ENCODE measurements around the gene TMEM245.

Gene TMEM245

GRCh38 chr9:109036744-109037680 is 82.7 kb downstream of the TMEM245 start:
- no peak overlapping the region for H3K14ac ChIP-seq (ENCODE audit: low read length)
- H2BK5ac ChIP-seq (ENCODE audit: low read length), result no peak overlapping the region
- no peak overlapping the region for H3K18ac ChIP-seq (ENCODE audit: low read length)
- H3K4me1 ChIP-seq (ENCODE audit: control insufficient read depth in 2 of 2, insufficient read depth in 1 of 2, low read depth in 1 of 2, low read length in 2 of 2), result no peaks in the 10 kb centered on the region
- H2BK15ac ChIP-seq (ENCODE audit: low read length), result no peak overlapping the region
- H2AK5ac ChIP-seq (ENCODE audit: low read depth, low read length), result no peak overlapping the region
- no peak overlapping the region for H2BK12ac ChIP-seq (ENCODE audit: low read length)
- no peak overlapping the region for H2BK120ac ChIP-seq (ENCODE audit: low read depth, low read length)
- peaks cover 0 to under 1% of the 10 kb centered on the region in 2 donors for H3K9me3 ChIP-seq (replicated peaks in 1 of 2; ENCODE audit: control insufficient read depth in 2 of 2, insufficient read depth in 1 of 2, low read depth in 1 of 2, low read length in 2 of 2)
- H3K79me1 ChIP-seq (ENCODE audit: low read depth, low read length), result no peaks in the 10 kb centered on the region
- no peak overlapping the region for H3K23ac ChIP-seq (ENCODE audit: low read depth, low read length, poor library complexity)
- no peak overlapping the region for H3K4ac ChIP-seq (ENCODE audit: low read length)
- no peak overlapping the region for H3K4me2 ChIP-seq (ENCODE audit: insufficient read depth, low read length, poor library complexity, severe bottlenecking)
- H2AFZ ChIP-seq (ENCODE audit: low read length), result no peak overlapping the region
- no peak overlapping the region for H4K91ac ChIP-seq (ENCODE audit: low read depth, low read length, poor library complexity)
- H3K9ac ChIP-seq (ENCODE audit: low read depth, low read length, poor library complexity), result no peak overlapping the region
- no peaks in the 10 kb centered on the region for H3K27me3 ChIP-seq (ENCODE audit: control insufficient read depth in 3 of 3, insufficient read depth in 3 of 3, low read depth in 1 of 3, low read length in 3 of 3)
- no peak overlapping the region for H3K4me3 ChIP-seq (ENCODE audit: low read length in 2 of 2)
- DNase-seq (ENCODE audit: low spot score), result no peak
- H4K8ac ChIP-seq (ENCODE audit: low read depth, low read length), result no peak overlapping the region
- H3K27ac ChIP-seq (replicated peaks; ENCODE audit: low read length), result no peak overlapping the region
- H3K36me3 ChIP-seq (replicated peaks in 1 of 2; ENCODE audit: control insufficient read depth in 2 of 2, insufficient read depth in 2 of 2, low read length in 2 of 2), result peaks cover 15 to 89% of the 10 kb centered on the region in 2 donors
- no CpG with 5 or more reads among the region's 6 CpGs for WGBS, 2 donors (ENCODE audit: extremely low coverage in 2 of 2, insufficient read length in 2 of 2, insufficient replicate concordance in 1 of 2)

DNA sequence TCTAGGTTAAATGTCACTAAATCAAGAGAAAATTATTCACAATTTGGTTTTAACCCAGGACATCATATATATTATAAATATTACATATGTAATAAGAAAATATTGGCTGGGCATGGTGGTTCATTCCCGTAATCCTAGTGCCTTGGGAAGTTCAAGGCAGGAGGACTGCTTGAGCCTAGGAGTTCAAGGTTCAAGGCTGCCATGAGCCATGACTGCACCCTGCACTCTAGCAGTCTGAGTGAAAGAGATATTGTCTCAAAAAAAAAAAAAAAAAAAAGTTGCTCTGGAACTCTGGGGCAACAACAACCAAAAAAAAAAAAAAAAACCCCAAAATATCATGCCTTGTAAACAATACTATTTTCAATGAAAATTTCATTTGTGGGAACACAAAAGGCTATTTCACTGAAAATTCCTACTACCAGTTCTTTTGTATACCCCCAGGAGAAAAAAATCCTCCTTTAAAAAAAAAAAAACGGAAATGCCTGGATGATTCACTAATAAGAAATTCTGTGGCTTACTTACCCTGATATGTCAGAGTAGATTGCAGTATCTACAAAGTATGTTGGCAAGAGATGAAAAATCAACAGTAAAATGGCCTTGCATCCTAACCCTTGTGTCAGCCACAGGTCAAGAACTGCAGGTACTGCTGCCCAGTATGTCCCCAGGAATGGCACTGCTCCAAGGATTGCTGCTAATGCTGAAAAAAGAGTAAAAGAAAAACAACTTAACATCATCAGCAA is 83.9 kb downstream of the TMEM245 start:
- H3K27ac ChIP-seq (replicated peaks; ENCODE audit: low read length), result no peak overlapping the region
- H3K14ac ChIP-seq (ENCODE audit: low read length), result no peak overlapping the region
- no peak overlapping the region for H3K4ac ChIP-seq (ENCODE audit: low read length)
- no peaks in the 10 kb centered on the region for H3K79me1 ChIP-seq (ENCODE audit: low read depth, low read length)
- no peak overlapping the region for H4K8ac ChIP-seq (ENCODE audit: low read depth, low read length)
- H2BK12ac ChIP-seq (ENCODE audit: low read length), result no peak overlapping the region
- no peak overlapping the region for H3K23ac ChIP-seq (ENCODE audit: low read depth, low read length, poor library complexity)
- no peak overlapping the region for H2AFZ ChIP-seq (ENCODE audit: low read length)
- H3K4me3 ChIP-seq (ENCODE audit: low read length in 2 of 2), result no peak overlapping the region
- H3K9ac ChIP-seq (ENCODE audit: low read depth, low read length, poor library complexity), result no peak overlapping the region
- no peak overlapping the region for H4K91ac ChIP-seq (ENCODE audit: low read depth, low read length, poor library complexity)
- no peaks in the 10 kb centered on the region for H3K27me3 ChIP-seq (ENCODE audit: control insufficient read depth in 3 of 3, insufficient read depth in 3 of 3, low read depth in 1 of 3, low read length in 3 of 3)
- no peak for DNase-seq (ENCODE audit: low spot score)
- no CpG with 5 or more reads among the region's 2 CpGs for WGBS, 2 donors (ENCODE audit: extremely low coverage in 2 of 2, insufficient read length in 2 of 2, insufficient replicate concordance in 1 of 2)
- H2BK120ac ChIP-seq (ENCODE audit: low read depth, low read length), result no peak overlapping the region
- H3K4me1 ChIP-seq (ENCODE audit: control insufficient read depth in 2 of 2, insufficient read depth in 1 of 2, low read depth in 1 of 2, low read length in 2 of 2), result no peaks in the 10 kb centered on the region
- no peak overlapping the region for H2AK5ac ChIP-seq (ENCODE audit: low read depth, low read length)
- no peak overlapping the region for H3K4me2 ChIP-seq (ENCODE audit: insufficient read depth, low read length, poor library complexity, severe bottlenecking)
- H2BK5ac ChIP-seq (ENCODE audit: low read length), result no peak overlapping the region
- no peak overlapping the region for H2BK15ac ChIP-seq (ENCODE audit: low read length)
- no peak overlapping the region for H3K18ac ChIP-seq (ENCODE audit: low read length)
- no peaks in the 10 kb centered on the region for H3K9me3 ChIP-seq (replicated peaks in 1 of 2; ENCODE audit: control insufficient read depth in 2 of 2, insufficient read depth in 1 of 2, low read depth in 1 of 2, low read length in 2 of 2)
- peaks cover 14 to 93% of the 10 kb centered on the region in 2 donors for H3K36me3 ChIP-seq (replicated peaks in 1 of 2; ENCODE audit: control insufficient read depth in 2 of 2, insufficient read depth in 2 of 2, low read length in 2 of 2)

DNA sequence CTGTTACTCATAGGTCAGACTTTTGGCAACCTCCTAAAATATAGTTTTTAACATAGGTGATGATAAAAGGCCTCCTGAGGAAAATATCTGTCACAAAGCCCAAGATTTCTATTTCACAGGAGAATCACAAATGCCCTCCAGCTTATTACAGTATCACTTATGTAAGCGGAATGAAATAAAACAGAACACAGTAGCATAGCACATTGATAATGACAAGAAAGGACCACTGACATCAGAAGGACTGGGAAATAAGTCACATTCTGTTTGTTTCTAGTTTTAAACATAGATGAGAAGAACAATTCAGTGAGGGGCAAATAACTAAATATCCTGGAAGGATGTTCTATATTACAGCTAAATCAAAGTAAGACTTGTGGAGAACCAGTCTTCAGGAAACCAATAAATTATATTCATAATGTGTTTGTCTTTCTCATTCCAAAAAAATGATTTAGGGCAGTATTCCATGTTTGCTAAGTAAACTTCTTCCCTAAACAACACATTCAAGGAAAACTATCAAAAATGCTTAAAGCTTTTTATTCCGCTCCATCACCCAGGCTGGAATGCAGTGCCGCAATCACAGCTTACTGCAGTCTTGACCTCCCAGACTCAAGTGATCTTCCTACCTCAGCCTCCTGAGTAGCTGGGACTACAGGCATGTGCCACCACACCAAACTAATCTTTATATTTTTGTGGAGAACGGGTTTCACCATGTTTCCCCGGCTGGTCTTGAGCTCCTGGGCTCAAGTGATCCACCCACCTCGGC is 85.6 kb downstream of the TMEM245 start:
- Histone ChIP-seq H2AFZ (ENCODE audit: low read length) (no peak overlapping the region), H3K36me3 (replicated peaks in 1 of 2; ENCODE audit: control insufficient read depth in 2 of 2, insufficient read depth in 2 of 2, low read length in 2 of 2) (peaks cover 14 to 95% of the 10 kb centered on the region in 2 donors), H4K91ac (ENCODE audit: low read depth, low read length, poor library complexity) (no peak overlapping the region), H3K9ac (ENCODE audit: low read depth, low read length, poor library complexity) (no peak overlapping the region), H3K79me1 (ENCODE audit: low read depth, low read length) (no peaks in the 10 kb centered on the region), H3K9me3 (replicated peaks in 1 of 2; ENCODE audit: control insufficient read depth in 2 of 2, insufficient read depth in 1 of 2, low read depth in 1 of 2, low read length in 2 of 2) (no peaks in the 10 kb centered on the region), H3K4me3 (ENCODE audit: low read length in 2 of 2) (no peak overlapping the region), H3K4me1 (ENCODE audit: control insufficient read depth in 2 of 2, insufficient read depth in 1 of 2, low read depth in 1 of 2, low read length in 2 of 2) (peaks cover 0 to 3% of the 10 kb centered on the region in 2 donors), H3K27ac (replicated peaks; ENCODE audit: low read length) (no peak overlapping the region), H2BK5ac (ENCODE audit: low read length) (no peak overlapping the region), H3K23ac (ENCODE audit: low read depth, low read length, poor library complexity) (no peak overlapping the region), H4K8ac (ENCODE audit: low read depth, low read length) (no peak overlapping the region), H2BK12ac (ENCODE audit: low read length) (no peak overlapping the region), H3K27me3 (ENCODE audit: control insufficient read depth in 3 of 3, insufficient read depth in 3 of 3, low read depth in 1 of 3, low read length in 3 of 3) (no peaks in the 10 kb centered on the region), H2BK120ac (ENCODE audit: low read depth, low read length) (no peak overlapping the region), H3K18ac (ENCODE audit: low read length) (no peak overlapping the region), H3K14ac (ENCODE audit: low read length) (no peak overlapping the region), H3K4me2 (ENCODE audit: insufficient read depth, low read length, poor library complexity, severe bottlenecking) (no peak overlapping the region), H3K4ac (ENCODE audit: low read length) (no peak overlapping the region), H2BK15ac (ENCODE audit: low read length) (no peak overlapping the region), H2AK5ac (ENCODE audit: low read depth, low read length) (no peak overlapping the region)
- DNase-seq (ENCODE audit: low spot score), result no peak
- WGBS, 2 donors (ENCODE audit: extremely low coverage in 2 of 2, insufficient read length in 2 of 2, insufficient replicate concordance in 1 of 2), result no CpG with 5 or more reads among the region's 6 CpGs

Data from neuronal stem cell (in vitro differentiated cells).